ENCODE data around the gene ZNF585A.
"Not testable (repeated sequence)": the region's sequence is repeated elsewhere in the genome, so short reads cannot be mapped to it uniquely, and the experiment has no call there.

GRCh38 chr19:37104135-37104534 lies 68.4 kb downstream of the ZNF585A start:
- TF ChIP-seq EZH2 (IDR thresholded peaks at IDR 0.05; ENCODE audit: low read depth); CTCF (conservative IDR thresholded peaks at IDR 0.05): not testable (repeated sequence)

Data from PC-9 (cell line).